GM12875 (cell line): ENCODE measurements around the gene TNNT3.
"Not testable (repeated sequence)": the region's sequence is repeated elsewhere in the genome, so short reads cannot be mapped to it uniquely, and the experiment has no call there.

Source experiments
- H3K4me3 ChIP-seq: one replicate; pipeline ENCODE4 v1.5.1; 2011; ENCODE audit warnings: low read depth, low read length, control low read depth
- CTCF ChIP-seq: IDR thresholded peaks from 2 replicates; pipeline ENCODE4 v1.5.1; 2011; ENCODE audit warnings: low read depth, mild to moderate bottlenecking, control low read depth, inconsistent platforms, low read length, moderate library complexity, borderline replicate concordance; ENCODE audit not compliant: insufficient read depth

Gene TNNT3

GRCh38 chr11:1936781-1937615 lies 17.5 kb downstream of the TNNT3 start:
- no peak for TF ChIP-seq CTCF
- H3K4me3 ChIP-seq, result no peak overlapping the region

GRCh38 chr11:1937616-1938342 lies 18.3 kb downstream of the TNNT3 start:
- no peak for TF ChIP-seq CTCF
- H3K4me3 ChIP-seq, result no peak overlapping the region

GRCh38 chr11:1938343-1939005 lies 19.0 kb downstream of the TNNT3 start:
- no peak overlapping the region for H3K4me3 ChIP-seq
- TF ChIP-seq CTCF, result no peak

- no peak overlapping the region for H3K4me3 ChIP-seq
- TF ChIP-seq CTCF, result no peak
Measured at GRCh38 chr11:1939006-1939625, 19.6 kb downstream of the TNNT3 start.

GRCh38 chr11:1939788-1940187 lies 20.3 kb downstream of the TNNT3 start:
- not testable (repeated sequence) for H3K4me3 ChIP-seq

- no peak for TF ChIP-seq CTCF
- H3K4me3 ChIP-seq, result no peak overlapping the region
Measured at GRCh38 chr11:1942558-1943260, 23.2 kb downstream of the TNNT3 start.

- no peak overlapping the region for H3K4me3 ChIP-seq
- TF ChIP-seq CTCF, result no peak
Measured at GRCh38 chr11:1943576-1943975, 24.1 kb downstream of the TNNT3 start.
